RWPE2 (cell line): ENCODE data around the gene CRACR2B.
A peak's percentile ranks its signal among the peaks of the same experiment; 100 is the strongest.

Experiments
- ATAC-seq: fragments of 200-7000 bp; cut with Tn5 transposase; 3 replicates; pipeline ENCODE4 v1.9.1; 2021; ENCODE audit warnings: low read depth
- DNase-seq: peaks from one replicate; pipeline ENCODE4 v3.0.0-alpha.2; 2020; ENCODE audit warnings: low spot score
- H3K27ac ChIP-seq: fragments of 450-650 bp; 2 replicates; pipeline ENCODE4 v1.5.1; 2017; ENCODE audit warnings: mild to moderate bottlenecking; ENCODE audit not compliant: poor library complexity, severe bottlenecking
- H3K27me3 ChIP-seq: fragments of 250-450 bp; sonication (Bioruptor Pico); 2 replicates; pipeline ENCODE4 v1.5.1; 2021; ENCODE audit warnings: mild to moderate bottlenecking, moderate library complexity; ENCODE audit not compliant: insufficient read depth, poor library complexity, severe bottlenecking
- H3K36me3 ChIP-seq: fragments of 250-450 bp; sonication (Bioruptor Pico); 2 replicates; pipeline ENCODE4 v1.5.1; 2020; ENCODE audit warnings: low read depth, mild to moderate bottlenecking, moderate library complexity
- H3K4me1 ChIP-seq: fragments of 250-450 bp; sonication (Bioruptor Pico); 2 replicates; pipeline ENCODE4 v1.5.1; 2021; ENCODE audit warnings: mild to moderate bottlenecking, moderate library complexity; ENCODE audit not compliant: insufficient read depth, poor library complexity, severe bottlenecking
- H3K4me3 ChIP-seq: fragments of 250-450 bp; sonication (Bioruptor Pico); 2 replicates; pipeline ENCODE4 v1.5.1; 2021; ENCODE audit warnings: mild to moderate bottlenecking, moderate library complexity; ENCODE audit not compliant: severe bottlenecking
- H3K9me3 ChIP-seq: fragments of 250-450 bp; sonication (Bioruptor Pico); 2 replicates; pipeline ENCODE4 v1.5.1; 2021; ENCODE audit warnings: mild to moderate bottlenecking, moderate library complexity; ENCODE audit not compliant: severe bottlenecking
- TF ChIP-seq, protein P1 (sequence below): fragments of 450-650 bp; IDR thresholded peaks from one replicate; pipeline ENCODE4 v1.5.1; 2017; ENCODE audit warnings: mild to moderate bottlenecking, moderate library complexity; ENCODE audit not compliant: poor library complexity, severe bottlenecking

Gene CRACR2B

DNA sequence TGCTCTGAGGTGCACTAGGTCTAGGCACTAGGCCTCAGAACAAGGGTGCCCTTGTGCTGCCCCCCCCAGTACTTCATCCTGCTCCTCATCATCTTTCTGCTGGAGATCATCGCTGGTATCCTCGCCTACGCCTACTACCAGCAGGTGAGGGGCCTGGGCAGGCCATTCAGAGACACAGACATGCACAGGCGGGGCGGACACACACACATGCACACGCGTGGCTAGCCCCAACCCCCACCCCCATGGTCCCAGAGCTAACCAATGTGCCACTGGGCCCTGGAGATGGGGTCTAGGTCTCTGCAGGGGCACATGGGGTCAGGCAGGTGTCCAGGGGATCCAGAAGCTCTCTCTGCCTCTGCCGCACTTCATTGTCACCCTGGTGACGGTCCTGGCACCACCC lies 9.0 kb downstream of the CRACR2B start:
- ATAC-seq, result no peak
- no peaks in the 10 kb centered on the region for H3K9me3 ChIP-seq
- no peaks in the 10 kb centered on the region for H3K27me3 ChIP-seq
- DNase-seq, result no peak
- TF ChIP-seq, protein P1, sequence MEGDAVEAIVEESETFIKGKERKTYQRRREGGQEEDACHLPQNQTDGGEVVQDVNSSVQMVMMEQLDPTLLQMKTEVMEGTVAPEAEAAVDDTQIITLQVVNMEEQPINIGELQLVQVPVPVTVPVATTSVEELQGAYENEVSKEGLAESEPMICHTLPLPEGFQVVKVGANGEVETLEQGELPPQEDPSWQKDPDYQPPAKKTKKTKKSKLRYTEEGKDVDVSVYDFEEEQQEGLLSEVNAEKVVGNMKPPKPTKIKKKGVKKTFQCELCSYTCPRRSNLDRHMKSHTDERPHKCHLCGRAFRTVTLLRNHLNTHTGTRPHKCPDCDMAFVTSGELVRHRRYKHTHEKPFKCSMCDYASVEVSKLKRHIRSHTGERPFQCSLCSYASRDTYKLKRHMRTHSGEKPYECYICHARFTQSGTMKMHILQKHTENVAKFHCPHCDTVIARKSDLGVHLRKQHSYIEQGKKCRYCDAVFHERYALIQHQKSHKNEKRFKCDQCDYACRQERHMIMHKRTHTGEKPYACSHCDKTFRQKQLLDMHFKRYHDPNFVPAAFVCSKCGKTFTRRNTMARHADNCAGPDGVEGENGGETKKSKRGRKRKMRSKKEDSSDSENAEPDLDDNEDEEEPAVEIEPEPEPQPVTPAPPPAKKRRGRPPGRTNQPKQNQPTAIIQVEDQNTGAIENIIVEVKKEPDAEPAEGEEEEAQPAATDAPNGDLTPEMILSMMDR, result no peak
- peaks cover 56% of the 10 kb centered on the region for H3K36me3 ChIP-seq
- peak overlapping the region; percentile 97 for H3K27ac ChIP-seq
- peaks cover 14% of the 10 kb centered on the region for H3K4me1 ChIP-seq
- H3K4me3 ChIP-seq, result no peak overlapping the region

DNA sequence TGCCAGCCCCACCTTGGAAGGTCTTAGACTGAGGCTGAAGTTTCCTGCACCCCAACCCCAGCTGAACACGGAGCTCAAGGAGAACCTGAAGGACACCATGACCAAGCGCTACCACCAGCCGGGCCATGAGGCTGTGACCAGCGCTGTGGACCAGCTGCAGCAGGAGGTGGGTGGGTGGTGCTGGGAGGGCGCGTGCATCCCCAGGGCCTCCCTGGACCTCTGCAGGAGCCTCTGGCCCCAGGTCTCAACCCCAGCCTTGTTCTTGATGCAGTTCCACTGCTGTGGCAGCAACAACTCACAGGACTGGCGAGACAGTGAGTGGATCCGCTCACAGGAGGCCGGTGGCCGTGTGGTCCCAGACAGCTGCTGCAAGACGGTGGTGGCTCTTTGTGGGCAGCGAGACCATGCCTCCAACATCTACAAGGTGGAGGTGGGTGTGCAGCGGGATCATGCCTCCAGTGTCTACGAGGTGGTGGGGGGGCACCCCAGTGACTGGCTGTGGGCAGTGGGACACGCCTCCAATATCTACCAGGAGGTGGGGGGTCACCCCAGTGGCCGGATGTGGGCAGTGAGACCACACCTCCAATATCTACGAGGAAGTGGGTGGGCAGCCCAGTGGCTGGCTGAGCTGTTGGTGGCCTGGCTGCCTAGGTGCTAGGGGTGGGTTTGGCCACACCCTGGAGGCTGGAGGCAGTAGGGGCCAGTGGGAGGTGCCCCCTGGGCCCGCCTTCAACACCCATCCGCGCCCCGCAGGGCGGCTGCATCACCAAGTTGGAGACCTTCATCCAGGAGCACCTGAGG lies 9.7 kb downstream of the CRACR2B start:
- H3K27ac ChIP-seq, result peak overlapping the region; percentile 97

DNA sequence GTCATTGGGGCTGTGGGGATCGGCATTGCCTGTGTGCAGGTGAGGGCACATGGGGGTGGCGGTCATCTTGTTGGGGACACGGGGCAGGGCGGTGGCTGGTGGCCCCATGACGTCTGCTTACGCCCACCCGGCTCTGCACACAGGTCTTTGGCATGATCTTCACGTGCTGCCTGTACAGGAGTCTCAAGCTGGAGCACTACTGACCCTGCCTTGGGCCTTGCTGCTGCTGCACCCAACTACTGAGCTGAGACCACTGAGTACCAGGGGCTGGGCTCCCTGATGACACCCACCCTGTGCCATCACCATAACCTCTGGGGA lies 10.2 kb downstream of the CRACR2B start:
- no peaks in the 10 kb centered on the region for H3K9me3 ChIP-seq
- H3K4me1 ChIP-seq, result peaks cover 14% of the 10 kb centered on the region
- no peaks in the 10 kb centered on the region for H3K27me3 ChIP-seq
- DNase-seq, result no peak
- TF ChIP-seq, protein P1, result no peak
- ATAC-seq, result no peak
- no peak overlapping the region for H3K4me3 ChIP-seq
- H3K27ac ChIP-seq, result peak overlapping the region; percentile 97
- peaks cover 56% of the 10 kb centered on the region for H3K36me3 ChIP-seq

More for the DNA sequence above, 9.7 kb downstream of the CRACR2B start:
- Histone ChIP-seq H3K27me3 (no peaks in the 10 kb centered on the region), H3K4me3 (no peak overlapping the region), H3K36me3 (peaks cover 56% of the 10 kb centered on the region), H3K9me3 (no peaks in the 10 kb centered on the region), H3K4me1 (peaks cover 14% of the 10 kb centered on the region)
- DNase-seq, result no peak
- TF ChIP-seq, protein P1, result no peak
- no peak for ATAC-seq

DNA sequence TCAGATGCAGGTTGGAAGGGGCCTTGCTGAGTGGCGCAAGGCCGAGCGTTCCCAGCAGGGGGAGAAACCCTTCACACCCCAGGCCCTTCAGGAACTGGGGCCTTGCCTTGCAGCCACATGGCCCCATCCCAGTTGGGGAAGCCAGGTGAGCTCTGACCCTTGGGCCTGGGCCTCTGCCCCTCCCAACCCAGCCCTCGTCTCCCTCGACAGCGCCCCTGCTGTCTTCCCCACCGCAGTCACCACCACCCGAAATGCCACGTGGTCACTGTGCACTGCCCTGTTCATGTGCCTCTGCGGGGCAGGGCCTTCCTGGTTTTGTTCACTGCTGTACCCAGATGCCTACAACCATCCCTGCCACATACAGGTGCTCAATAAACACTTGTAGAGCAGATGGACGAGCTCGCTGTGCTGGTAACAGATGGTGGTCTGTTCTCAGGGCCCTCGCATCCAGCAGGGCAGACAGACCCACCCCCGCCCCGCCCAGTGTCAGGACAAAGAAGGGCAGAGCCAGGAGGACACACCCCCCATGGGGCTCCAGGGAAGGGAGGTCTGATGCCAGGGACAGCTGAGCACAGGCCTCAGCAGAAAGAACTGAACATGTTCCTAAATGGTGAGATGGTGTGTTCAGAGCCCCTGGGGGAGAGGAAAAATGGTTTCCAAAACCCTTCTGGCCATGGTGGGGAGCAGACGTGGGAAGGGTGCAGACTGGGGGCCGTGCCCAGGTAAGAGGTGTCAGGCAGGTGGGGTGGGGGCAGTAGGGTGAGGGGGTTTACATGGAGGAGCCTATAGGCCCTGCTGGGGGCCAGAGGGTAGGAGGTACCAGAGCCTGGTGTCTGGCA lies 10.9 kb downstream of the CRACR2B start:
- Histone ChIP-seq H3K27ac (peak overlapping the region; percentile 97), H3K36me3 (peaks cover 56% of the 10 kb centered on the region), H3K27me3 (no peaks in the 10 kb centered on the region), H3K9me3 (no peaks in the 10 kb centered on the region), H3K4me3 (no peak overlapping the region), H3K4me1 (peaks cover 14% of the 10 kb centered on the region)
- no peak for DNase-seq
- ATAC-seq, result peak; percentile 2; the same call in 2 of the 3 replicates
- TF ChIP-seq, protein P1, result peak; percentile 32
